ENCODE measurements around the gene NKAIN2. TPM values are rescaled to one million over a fixed set of nuclear protein-coding genes. Genes with fewer than 3 reads are reported as not detected.

NKAIN2 gene
- total and polyA plus RNA-seq, 2 experiments from 2014 or later, result 0.22 TPM; not detected in 1

DNA sequence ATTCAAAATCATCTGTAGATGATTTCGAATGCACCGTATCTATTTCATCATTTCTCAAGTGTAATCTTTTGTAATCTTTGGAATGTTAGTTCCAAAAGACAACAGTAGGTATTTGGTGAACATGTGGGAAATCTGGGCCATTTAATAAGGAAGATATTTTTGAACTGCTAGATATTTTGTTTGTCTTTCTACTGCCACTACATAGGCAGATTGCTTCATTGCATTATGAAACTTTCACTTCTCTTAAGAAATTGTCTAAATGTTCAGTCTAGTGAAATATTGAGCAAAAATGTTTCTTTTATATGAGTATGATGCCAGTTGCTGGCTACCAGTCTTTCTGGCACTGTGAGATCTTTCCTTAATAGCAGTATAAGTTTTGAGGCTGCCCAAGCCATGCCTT is 630.8 kb downstream of the NKAIN2 start:
- TF ChIP-seq, protein P1, sequence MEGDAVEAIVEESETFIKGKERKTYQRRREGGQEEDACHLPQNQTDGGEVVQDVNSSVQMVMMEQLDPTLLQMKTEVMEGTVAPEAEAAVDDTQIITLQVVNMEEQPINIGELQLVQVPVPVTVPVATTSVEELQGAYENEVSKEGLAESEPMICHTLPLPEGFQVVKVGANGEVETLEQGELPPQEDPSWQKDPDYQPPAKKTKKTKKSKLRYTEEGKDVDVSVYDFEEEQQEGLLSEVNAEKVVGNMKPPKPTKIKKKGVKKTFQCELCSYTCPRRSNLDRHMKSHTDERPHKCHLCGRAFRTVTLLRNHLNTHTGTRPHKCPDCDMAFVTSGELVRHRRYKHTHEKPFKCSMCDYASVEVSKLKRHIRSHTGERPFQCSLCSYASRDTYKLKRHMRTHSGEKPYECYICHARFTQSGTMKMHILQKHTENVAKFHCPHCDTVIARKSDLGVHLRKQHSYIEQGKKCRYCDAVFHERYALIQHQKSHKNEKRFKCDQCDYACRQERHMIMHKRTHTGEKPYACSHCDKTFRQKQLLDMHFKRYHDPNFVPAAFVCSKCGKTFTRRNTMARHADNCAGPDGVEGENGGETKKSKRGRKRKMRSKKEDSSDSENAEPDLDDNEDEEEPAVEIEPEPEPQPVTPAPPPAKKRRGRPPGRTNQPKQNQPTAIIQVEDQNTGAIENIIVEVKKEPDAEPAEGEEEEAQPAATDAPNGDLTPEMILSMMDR (IDR thresholded peaks at IDR 0.05; ENCODE audit: low read depth, low read length), result no peak
- no peaks in the 10 kb centered on the region for H3K36me3 ChIP-seq
- no peak overlapping the region for H3K4me3 ChIP-seq
- H3K27me3 ChIP-seq, result no peaks in the 10 kb centered on the region
- DNase-seq (ENCODE audit: low read depth in 1 of 2, low spot score in 1 of 2), result no peak
- no peak overlapping the region for H3K27ac ChIP-seq
- no peaks in the 10 kb centered on the region for H3K9me3 ChIP-seq (ENCODE audit: low read depth)
- H3K4me1 ChIP-seq (ENCODE audit: low read depth), result peaks cover 4% of the 10 kb centered on the region

DNA sequence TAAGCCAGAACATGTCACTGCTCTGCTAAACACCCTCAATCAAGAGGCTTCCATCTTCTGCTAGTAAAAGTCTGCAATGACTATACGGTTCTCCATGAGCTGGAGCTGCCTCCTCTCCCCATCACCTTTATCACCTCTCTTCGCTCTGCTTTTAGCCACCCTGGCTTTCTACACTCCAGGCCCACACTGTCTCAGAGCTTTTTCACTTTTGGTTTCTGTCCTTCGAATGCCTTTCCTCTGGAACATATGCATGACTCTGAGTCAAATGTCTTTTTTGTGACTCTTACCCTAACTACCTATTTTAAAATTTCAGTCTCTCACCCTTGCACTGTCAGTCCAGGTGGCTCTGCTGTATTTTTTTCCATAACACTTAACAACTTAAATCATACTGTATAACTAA is 633.1 kb downstream of the NKAIN2 start:
- Histone ChIP-seq H3K4me1 (ENCODE audit: low read depth) (peaks cover 4% of the 10 kb centered on the region), H3K27ac (no peak overlapping the region), H3K36me3 (no peaks in the 10 kb centered on the region), H3K27me3 (no peaks in the 10 kb centered on the region), H3K4me3 (no peak overlapping the region), H3K9me3 (ENCODE audit: low read depth) (no peaks in the 10 kb centered on the region)
- TF ChIP-seq, protein P1 (IDR thresholded peaks at IDR 0.05; ENCODE audit: low read depth, low read length), result no peak
- DNase-seq (ENCODE audit: low read depth in 1 of 2, low spot score in 1 of 2), result no peak

DNA sequence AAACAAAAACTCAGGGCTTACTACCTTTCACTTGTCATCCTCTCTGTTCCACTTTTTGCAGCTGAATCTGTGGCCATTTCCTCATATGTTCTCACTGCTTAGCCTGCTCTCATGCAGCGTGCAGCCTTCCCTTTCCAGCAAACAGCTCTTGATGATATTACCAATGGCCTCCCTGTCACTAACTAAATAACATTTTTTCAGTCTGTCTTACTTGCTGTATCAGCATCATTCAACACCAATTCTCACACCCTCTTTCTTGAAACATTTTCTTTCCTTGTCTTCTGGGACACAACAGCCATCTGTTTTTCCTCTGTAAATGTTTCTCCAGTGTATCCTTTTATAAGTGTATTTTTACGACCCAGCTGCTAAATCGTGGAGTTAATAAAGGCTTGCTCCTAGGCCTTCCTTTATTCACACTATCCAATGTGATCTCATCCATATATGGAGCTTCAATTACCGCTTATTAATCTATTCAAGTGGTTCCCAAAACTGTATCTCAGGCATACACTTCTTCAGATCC is 634.9 kb downstream of the NKAIN2 start:
- no peaks in the 10 kb centered on the region for H3K36me3 ChIP-seq
- peak in 1 of 2 donors; percentile 5 for DNase-seq (ENCODE audit: low read depth in 1 of 2, low spot score in 1 of 2)
- H3K4me3 ChIP-seq, result no peak overlapping the region
- H3K27ac ChIP-seq, result no peak overlapping the region
- H3K9me3 ChIP-seq (ENCODE audit: low read depth), result no peaks in the 10 kb centered on the region
- TF ChIP-seq, protein P1 (IDR thresholded peaks at IDR 0.05; ENCODE audit: low read depth, low read length), result no peak
- no peaks in the 10 kb centered on the region for H3K27me3 ChIP-seq
- H3K4me1 ChIP-seq (ENCODE audit: low read depth), result peaks cover 4% of the 10 kb centered on the region

DNA sequence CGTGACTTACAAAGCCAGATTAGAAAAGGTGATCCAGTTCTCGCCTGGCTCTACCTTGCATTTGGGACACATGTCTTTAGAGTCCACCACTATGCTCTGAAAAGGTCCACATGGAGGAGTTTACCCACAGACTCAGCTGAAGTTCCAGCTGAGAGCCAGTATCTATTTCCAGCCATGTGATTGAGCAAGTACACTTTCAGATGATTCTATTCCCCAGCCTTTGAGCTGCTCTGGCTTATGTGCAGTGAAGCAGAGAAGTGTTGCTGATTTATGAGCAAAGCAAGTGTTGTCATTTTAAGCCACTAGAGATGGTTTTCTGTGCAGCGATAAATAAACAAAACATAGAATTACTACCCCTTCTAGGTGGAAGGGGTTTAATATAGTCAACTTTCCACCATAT is 637.8 kb downstream of the NKAIN2 start:
- Histone ChIP-seq H3K9me3 (ENCODE audit: low read depth) (no peaks in the 10 kb centered on the region), H3K4me3 (no peak overlapping the region), H3K27ac (no peak overlapping the region), H3K4me1 (ENCODE audit: low read depth) (peaks cover 4% of the 10 kb centered on the region), H3K27me3 (no peaks in the 10 kb centered on the region), H3K36me3 (no peaks in the 10 kb centered on the region)
- TF ChIP-seq, protein P1 (IDR thresholded peaks at IDR 0.05; ENCODE audit: low read depth, low read length), result no peak
- DNase-seq (ENCODE audit: low read depth in 1 of 2, low spot score in 1 of 2), result no peak

DNA sequence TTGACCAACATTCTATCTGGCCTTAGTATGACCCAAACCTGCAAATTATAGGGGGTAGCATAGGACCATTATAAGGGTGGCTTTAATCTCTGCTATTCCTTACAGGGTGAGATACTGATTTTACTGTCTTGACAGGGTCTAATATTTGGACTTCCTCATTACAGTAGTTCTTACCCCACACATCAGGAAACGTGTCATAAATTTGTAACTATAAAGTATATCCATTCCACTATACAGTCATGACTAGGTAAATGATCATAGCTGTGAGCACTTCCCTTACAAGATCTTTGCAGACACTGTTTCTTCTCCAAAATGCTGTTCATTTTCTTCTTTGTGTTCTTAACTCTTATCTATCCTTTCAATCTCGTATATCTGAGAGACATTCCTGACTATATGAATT is 639.9 kb downstream of the NKAIN2 start:
- no peak for DNase-seq (ENCODE audit: low read depth in 1 of 2, low spot score in 1 of 2)
- TF ChIP-seq, protein P1 (IDR thresholded peaks at IDR 0.05; ENCODE audit: low read depth, low read length), result no peak
- Histone ChIP-seq H3K27ac (no peak overlapping the region), H3K36me3 (no peaks in the 10 kb centered on the region), H3K4me3 (no peak overlapping the region), H3K9me3 (ENCODE audit: low read depth) (no peaks in the 10 kb centered on the region), H3K27me3 (no peaks in the 10 kb centered on the region), H3K4me1 (ENCODE audit: low read depth) (peaks cover 1% of the 10 kb centered on the region)

DNA sequence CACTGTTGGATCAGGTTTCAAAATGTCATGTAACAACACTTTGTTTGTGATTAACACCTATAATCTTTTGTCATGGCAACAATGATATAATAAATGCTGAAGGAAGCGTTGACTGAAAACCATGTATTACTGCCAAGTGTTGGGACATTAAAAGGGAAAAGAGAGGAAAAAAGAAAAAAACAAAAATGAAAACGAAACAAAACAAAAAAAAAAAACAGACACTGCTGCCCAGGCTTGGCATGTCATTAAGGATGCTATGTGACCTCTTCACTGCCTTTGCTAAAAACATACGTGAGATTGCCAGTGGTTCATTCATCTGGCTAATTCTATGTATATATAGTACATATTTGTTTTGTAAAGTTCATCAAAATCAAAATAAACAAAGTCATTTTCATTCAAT is 641.9 kb downstream of the NKAIN2 start:
- TF ChIP-seq, protein P1 (IDR thresholded peaks at IDR 0.05; ENCODE audit: low read depth, low read length), result no peak
- no peak overlapping the region for H3K4me3 ChIP-seq

More for the DNA sequence above, 641.9 kb downstream of the NKAIN2 start:
- Histone ChIP-seq H3K4me1 (ENCODE audit: low read depth) (no peaks in the 10 kb centered on the region), H3K9me3 (ENCODE audit: low read depth) (no peaks in the 10 kb centered on the region), H3K27me3 (no peaks in the 10 kb centered on the region), H3K27ac (no peak overlapping the region), H3K36me3 (no peaks in the 10 kb centered on the region)
- no peak for DNase-seq (ENCODE audit: low read depth in 1 of 2, low spot score in 1 of 2)

Measured in cardiac muscle cell (in vitro differentiated cells and primary cell).